ENCODE data around the gene LNP1. TPM values are rescaled to one million over a fixed set of nuclear protein-coding genes. Genes with fewer than 3 reads are reported as not detected.

Gene LNP1
- total RNA-seq, 1 donor from 2014 or later: 2.6 TPM

GRCh38 chr3:100437721-100438622 lies 36.6 kb downstream of the LNP1 start:
- H3K27me3 ChIP-seq (ENCODE audit: insufficient read depth, low read length): no peaks in the 10 kb centered on the region
- H3K9me3 ChIP-seq (ENCODE audit: insufficient read depth, low read depth, low read length): no peaks in the 10 kb centered on the region
- no peak overlapping the region for H3K4me3 Mint-ChIP-seq (ENCODE audit: unreplicated experiment)
- no peak overlapping the region for H3K4me3 ChIP-seq (ENCODE audit: insufficient read depth, low read depth, low read length)
- no peak overlapping the region for H3K27ac Mint-ChIP-seq (ENCODE audit: unreplicated experiment)
- H3K4me1 ChIP-seq (ENCODE audit: insufficient read depth, low read length): no peaks in the 10 kb centered on the region
- TF ChIP-seq CTCF (IDR thresholded peaks at IDR 0.05; ENCODE audit: insufficient read depth, low read depth, low read length): no peak
- TF ChIP-seq EZH2 (IDR thresholded peaks at IDR 0.05; ENCODE audit: insufficient read depth, low read length): no peak
- no peaks in the 10 kb centered on the region for H3K79me2 ChIP-seq (ENCODE audit: insufficient read depth, low read length)
- H3K27ac ChIP-seq (ENCODE audit: low read depth, low read length): no peak overlapping the region
- peaks cover 9% of the 10 kb centered on the region for H3K36me3 Mint-ChIP-seq (ENCODE audit: low read depth, unreplicated experiment)
- peaks cover 4% of the 10 kb centered on the region for H3K4me1 Mint-ChIP-seq (ENCODE audit: low read depth, unreplicated experiment)
- H3K36me3 ChIP-seq (ENCODE audit: insufficient read depth, low read length): no peaks in the 10 kb centered on the region
- peaks cover 8% of the 10 kb centered on the region for H3K9me3 Mint-ChIP-seq (ENCODE audit: unreplicated experiment)
- H3K9ac ChIP-seq (ENCODE audit: low read length): no peak overlapping the region
- no peaks in the 10 kb centered on the region for H4K20me1 ChIP-seq (ENCODE audit: insufficient read depth, low read length)
- DNase-seq (ENCODE audit: low read depth) (no peak), FAIRE-seq (no peak)
- H3K4me2 ChIP-seq (ENCODE audit: low read length): no peak overlapping the region
- H2AFZ ChIP-seq (ENCODE audit: low read depth, low read length): no peak overlapping the region
- no peaks in the 10 kb centered on the region for H3K27me3 Mint-ChIP-seq (ENCODE audit: low read depth, unreplicated experiment)

DNA sequence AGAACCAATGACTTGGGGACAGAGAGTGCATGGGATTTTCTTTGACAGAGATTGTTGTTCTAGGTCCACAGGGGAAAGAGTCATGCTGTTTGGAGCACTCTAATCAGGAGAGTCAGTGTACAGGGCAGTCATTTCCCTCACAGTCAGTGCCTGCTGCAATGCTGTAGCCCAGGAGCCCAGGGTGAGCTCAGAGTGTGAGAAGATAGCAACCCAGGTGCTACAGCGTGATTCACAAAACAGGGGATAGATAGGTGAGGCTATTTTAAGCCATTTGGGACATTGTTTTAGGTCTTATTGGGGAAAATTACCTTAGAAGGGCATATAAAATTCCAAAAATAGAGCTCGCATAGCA lies 37.3 kb downstream of the LNP1 start:
- H3K36me3 Mint-ChIP-seq (ENCODE audit: low read depth, unreplicated experiment): peaks cover 12% of the 10 kb centered on the region
- peaks cover 8% of the 10 kb centered on the region for H3K9me3 Mint-ChIP-seq (ENCODE audit: unreplicated experiment)
- H2AFZ ChIP-seq (ENCODE audit: low read depth, low read length): no peak overlapping the region
- H3K27me3 ChIP-seq (ENCODE audit: insufficient read depth, low read length): no peaks in the 10 kb centered on the region
- DNase-seq (ENCODE audit: low read depth) (no peak), FAIRE-seq (no peak)
- peaks cover 4% of the 10 kb centered on the region for H3K4me1 Mint-ChIP-seq (ENCODE audit: low read depth, unreplicated experiment)
- no peak overlapping the region for H3K4me2 ChIP-seq (ENCODE audit: low read length)
- H3K79me2 ChIP-seq (ENCODE audit: insufficient read depth, low read length): no peaks in the 10 kb centered on the region
- no peak overlapping the region for H3K4me3 ChIP-seq (ENCODE audit: insufficient read depth, low read depth, low read length)
- no peak overlapping the region for H3K4me3 Mint-ChIP-seq (ENCODE audit: unreplicated experiment)
- H3K27ac ChIP-seq (ENCODE audit: low read depth, low read length): no peak overlapping the region
- H3K9ac ChIP-seq (ENCODE audit: low read length): no peak overlapping the region
- TF ChIP-seq CTCF (IDR thresholded peaks at IDR 0.05; ENCODE audit: insufficient read depth, low read depth, low read length): no peak
- no peak for TF ChIP-seq EZH2 (IDR thresholded peaks at IDR 0.05; ENCODE audit: insufficient read depth, low read length)
- H3K4me1 ChIP-seq (ENCODE audit: insufficient read depth, low read length): no peaks in the 10 kb centered on the region
- no peaks in the 10 kb centered on the region for H3K36me3 ChIP-seq (ENCODE audit: insufficient read depth, low read length)
- H3K27ac Mint-ChIP-seq (ENCODE audit: unreplicated experiment): no peak overlapping the region
- no peaks in the 10 kb centered on the region for H3K9me3 ChIP-seq (ENCODE audit: insufficient read depth, low read depth, low read length)
- no peaks in the 10 kb centered on the region for H3K27me3 Mint-ChIP-seq (ENCODE audit: low read depth, unreplicated experiment)
- H4K20me1 ChIP-seq (ENCODE audit: insufficient read depth, low read length): no peaks in the 10 kb centered on the region

DNA sequence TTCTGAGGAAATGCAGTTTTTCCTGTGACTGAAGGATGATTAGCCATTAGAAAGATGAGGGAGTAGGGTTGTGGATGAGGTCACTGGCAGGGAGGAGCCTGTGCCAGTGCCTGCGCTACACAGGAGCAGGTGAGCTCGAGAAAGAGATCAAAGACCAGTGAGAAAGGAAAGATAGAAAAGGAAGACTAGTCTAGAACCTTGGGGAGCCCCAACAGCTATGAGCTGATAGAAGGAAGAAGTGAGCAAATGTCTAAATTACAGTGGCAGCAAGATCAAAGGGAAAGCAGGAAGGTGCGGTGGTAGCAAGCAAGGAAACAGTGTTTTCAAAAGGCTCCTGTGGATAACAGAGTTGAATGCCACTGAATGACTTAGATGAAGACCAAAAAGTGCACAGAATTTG lies 39.6 kb downstream of the LNP1 start:
- no peaks in the 10 kb centered on the region for H3K36me3 ChIP-seq (ENCODE audit: insufficient read depth, low read length)
- TF ChIP-seq EZH2 (IDR thresholded peaks at IDR 0.05; ENCODE audit: insufficient read depth, low read length) (no peak), CTCF (IDR thresholded peaks at IDR 0.05; ENCODE audit: insufficient read depth, low read depth, low read length) (no peak)
- no peak overlapping the region for H2AFZ ChIP-seq (ENCODE audit: low read depth, low read length)
- H3K9ac ChIP-seq (ENCODE audit: low read length): no peak overlapping the region
- FAIRE-seq (no peak), DNase-seq (ENCODE audit: low read depth) (no peak)
- H4K20me1 ChIP-seq (ENCODE audit: insufficient read depth, low read length): no peaks in the 10 kb centered on the region
- Mint-ChIP-seq H3K27me3 (ENCODE audit: low read depth, unreplicated experiment) (no peaks in the 10 kb centered on the region), H3K36me3 (ENCODE audit: low read depth, unreplicated experiment) (peaks cover 7% of the 10 kb centered on the region), H3K4me1 (ENCODE audit: low read depth, unreplicated experiment) (peaks cover 4% of the 10 kb centered on the region), H3K9me3 (ENCODE audit: unreplicated experiment) (peaks cover 5% of the 10 kb centered on the region), H3K27ac (ENCODE audit: unreplicated experiment) (no peak overlapping the region), H3K4me3 (ENCODE audit: unreplicated experiment) (no peak overlapping the region)
- H3K27ac ChIP-seq (ENCODE audit: low read depth, low read length): no peak overlapping the region
- H3K4me1 ChIP-seq (ENCODE audit: insufficient read depth, low read length): no peaks in the 10 kb centered on the region
- no peaks in the 10 kb centered on the region for H3K9me3 ChIP-seq (ENCODE audit: insufficient read depth, low read depth, low read length)
- no peaks in the 10 kb centered on the region for H3K27me3 ChIP-seq (ENCODE audit: insufficient read depth, low read length)
- no peak overlapping the region for H3K4me2 ChIP-seq (ENCODE audit: low read length)
- H3K79me2 ChIP-seq (ENCODE audit: insufficient read depth, low read length): no peaks in the 10 kb centered on the region
- H3K4me3 ChIP-seq (ENCODE audit: insufficient read depth, low read depth, low read length): no peak overlapping the region

Measured in astrocyte (in vitro differentiated cells and primary cell).